Measurements from ENCODE around the gene SMAD3. TPM values are rescaled to one million over a fixed set of nuclear protein-coding genes. Genes with fewer than 3 reads are reported as not detected.

Gene SMAD3
- total RNA-seq, 1 donor from 2014 or later: 12.5 TPM

- peaks cover 9% of the 10 kb centered on the region for H3F3A ChIP-seq (ENCODE audit: low read depth)
- H3K79me2 ChIP-seq (ENCODE audit: low read depth): peaks cover 60% of the 10 kb centered on the region
- TF ChIP-seq CTCF (IDR thresholded peaks at IDR 0.05) (no peak), EZH2phosphoT487 (IDR thresholded peaks at IDR 0.05) (no peak)
- no peak overlapping the region for H3K9ac ChIP-seq
- no peak overlapping the region for H3K4me3 ChIP-seq
- DNase-seq (ENCODE audit: low spot score): no peak
- H3K9me3 Mint-ChIP-seq: no peaks in the 10 kb centered on the region
- H3K27me3 Mint-ChIP-seq (ENCODE audit: insufficient read depth, low read depth): no peaks in the 10 kb centered on the region
- no peak overlapping the region for H3K4me3 Mint-ChIP-seq
- H3K27ac Mint-ChIP-seq: peak overlapping the region; percentile 21
- H3K27me3 ChIP-seq: no peaks in the 10 kb centered on the region
- peaks cover 18% of the 10 kb centered on the region for H3K36me3 Mint-ChIP-seq
- H3K36me3 ChIP-seq: no peaks in the 10 kb centered on the region
- H3K9me3 ChIP-seq (ENCODE audit: low read depth): no peaks in the 10 kb centered on the region
- H3K4me1 ChIP-seq: peaks cover 20% of the 10 kb centered on the region
- H3K4me2 ChIP-seq: peak overlapping the region; percentile 38
- no peak overlapping the region for H3K27ac ChIP-seq
- H3K4me1 Mint-ChIP-seq: peaks cover 28% of the 10 kb centered on the region
- H2AFZ ChIP-seq (replicated peaks): no peak overlapping the region
- peaks cover 50% of the 10 kb centered on the region for H4K20me1 ChIP-seq (ENCODE audit: low read depth)
These were observed 33.4 kb downstream of the SMAD3 start for GRCh38 chr15:67098768-67099282.

- Histone ChIP-seq H3K4me2 (no peak overlapping the region), H3K9ac (no peak overlapping the region), H3K79me2 (ENCODE audit: low read depth) (peaks cover 62% of the 10 kb centered on the region), H3K36me3 (no peaks in the 10 kb centered on the region), H3K4me1 (peaks cover 24% of the 10 kb centered on the region), H3F3A (ENCODE audit: low read depth) (peaks cover 9% of the 10 kb centered on the region), H3K27ac (no peak overlapping the region), H3K27me3 (no peaks in the 10 kb centered on the region), H3K4me3 (no peak overlapping the region), H3K9me3 (ENCODE audit: low read depth) (no peaks in the 10 kb centered on the region), H4K20me1 (ENCODE audit: low read depth) (peaks cover 64% of the 10 kb centered on the region), H2AFZ (replicated peaks) (no peak overlapping the region)
- Mint-ChIP-seq H3K27me3 (ENCODE audit: insufficient read depth, low read depth) (no peaks in the 10 kb centered on the region), H3K36me3 (peaks cover 12% of the 10 kb centered on the region), H3K27ac (no peak overlapping the region), H3K9me3 (no peaks in the 10 kb centered on the region), H3K4me1 (peaks cover 42% of the 10 kb centered on the region), H3K4me3 (no peak overlapping the region)
- DNase-seq (ENCODE audit: low spot score): no peak
- TF ChIP-seq CTCF (IDR thresholded peaks at IDR 0.05) (no peak), EZH2 (IDR thresholded peaks at IDR 0.05) (no peak), EZH2phosphoT487 (IDR thresholded peaks at IDR 0.05) (no peak)
These were observed 34.9 kb downstream of the SMAD3 start for GRCh38 chr15:67100124-67100791.

- peaks cover 12% of the 10 kb centered on the region for H3K36me3 Mint-ChIP-seq
- no peaks in the 10 kb centered on the region for H3K36me3 ChIP-seq
- TF ChIP-seq CTCF (IDR thresholded peaks at IDR 0.05) (no peak), EZH2 (IDR thresholded peaks at IDR 0.05) (no peak)
- H3K4me1 Mint-ChIP-seq: peaks cover 49% of the 10 kb centered on the region
- H3K9me3 ChIP-seq (ENCODE audit: low read depth): no peaks in the 10 kb centered on the region
- DNase-seq (ENCODE audit: low spot score): no peak
- no peak overlapping the region for H3K27ac Mint-ChIP-seq
- H3K27me3 Mint-ChIP-seq (ENCODE audit: insufficient read depth, low read depth): no peaks in the 10 kb centered on the region
- H3K9me3 Mint-ChIP-seq: no peaks in the 10 kb centered on the region
- H3F3A ChIP-seq (ENCODE audit: low read depth): peaks cover 9% of the 10 kb centered on the region
- no peak overlapping the region for H3K27ac ChIP-seq
- H3K9ac ChIP-seq: no peak overlapping the region
- H3K4me3 Mint-ChIP-seq: no peak overlapping the region
- no peaks in the 10 kb centered on the region for H3K27me3 ChIP-seq
- no peak overlapping the region for H3K4me3 ChIP-seq
- no peak overlapping the region for H2AFZ ChIP-seq (replicated peaks)
- peaks cover 71% of the 10 kb centered on the region for H4K20me1 ChIP-seq (ENCODE audit: low read depth)
- peaks cover 61% of the 10 kb centered on the region for H3K79me2 ChIP-seq (ENCODE audit: low read depth)
- no peak overlapping the region for H3K4me2 ChIP-seq
- peaks cover 29% of the 10 kb centered on the region for H3K4me1 ChIP-seq
These were observed 35.6 kb downstream of the SMAD3 start for GRCh38 chr15:67100801-67101581.
